Ovary (tissue), 3 donors: ENCODE results near the gene NECTIN2.

Experiments
- CTCF ChIP-seq, 3 donors: fragments of 450-650 bp in 2 of 3; fragments of 200-600 bp in 1 of 3; IDR thresholded peaks; one replicate each; pipeline versions ENCODE4 v1.5.1 to v1.8.0; 2016 to 2022; ENCODE audit warnings: antibody characterized with exemption in 3 of 3, mild to moderate bottlenecking in 1 of 3
- EP300 ChIP-seq: sonication (generic); formaldehyde crosslinking; IDR thresholded peaks from one replicate; pipeline ENCODE4 v1.6.1; 2017; ENCODE audit warnings: antibody characterized with exemption
- POLR2A ChIP-seq: fragments of 450-650 bp; IDR thresholded peaks from one replicate; pipeline ENCODE4 v1.6.1; 2017; ENCODE audit warnings: antibody characterized with exemption, mild to moderate bottlenecking, moderate library complexity
- donor health status: DM: no; HTN: no; CAD: no.

DNA sequence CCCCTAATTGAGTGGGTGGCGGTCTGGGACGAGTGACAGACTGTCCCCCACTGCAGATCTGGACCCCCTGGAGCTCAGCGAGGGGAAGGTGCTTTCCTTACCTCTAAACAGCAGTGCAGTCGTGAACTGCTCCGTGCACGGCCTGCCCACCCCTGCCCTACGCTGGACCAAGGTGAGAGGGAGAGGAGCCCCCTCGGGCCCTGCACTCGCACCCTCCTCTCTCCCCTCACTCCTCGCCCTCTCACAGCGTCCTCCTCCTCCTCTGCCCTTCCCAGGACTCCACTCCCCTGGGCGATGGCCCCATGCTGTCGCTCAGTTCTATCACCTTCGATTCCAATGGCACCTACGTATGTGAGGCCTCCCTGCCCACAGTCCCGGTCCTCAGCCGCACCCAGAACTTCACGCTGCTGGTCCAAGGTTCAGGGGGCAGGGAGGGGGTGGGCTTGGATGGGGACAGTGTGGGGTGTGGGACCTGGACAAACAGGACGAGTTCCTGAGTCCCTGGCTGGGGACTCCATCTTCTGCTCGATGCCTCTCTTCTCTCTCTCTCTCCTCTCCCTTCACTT is 27.5 kb upstream of the NECTIN2 start:
- no peak for TF ChIP-seq CTCF (IDR thresholded peaks at IDR 0.05)
- no peak for TF ChIP-seq EP300
- TF ChIP-seq POLR2A = no peak
